Activated CD8-positive, alpha-beta T cell treated with anti-CD3 and anti-CD28 coated beads for 36 hours (primary cell): ENCODE measurements around the gene PAEP. TPM values are rescaled to one million over a fixed set of nuclear protein-coding genes. Genes with fewer than 3 reads are reported as not detected.

ENCODE experiments used
- ATAC-seq: fragments of 200-7000 bp; cut with Tn5 transposase; one replicate; pipeline ENCODE4 v1.10.0; 2021; ENCODE audit warnings: mild to moderate bottlenecking, moderate library complexity
- CTCF ChIA-PET: fragments of 350-600 bp; sonication (Branson Sonifier 250); formaldehyde crosslinking; loops from one replicate; lab custom pipeline; 2021; ENCODE audit warnings: antibody characterized with exemption; lab: Charles Lee
- POLR2A ChIA-PET: fragments of 350-600 bp; sonication (Branson Sonifier 250); formaldehyde crosslinking; loops from one replicate; lab custom pipeline; 2021; ENCODE audit warnings: antibody characterized with exemption; lab: Charles Lee
- DNase-seq: peaks from one replicate; pipeline ENCODE4 v3.0.0-alpha.2; 2020
- H3K27ac Mint-ChIP-seq: one replicate; pipeline ENCODE4 v1.8.0; 2021; ENCODE audit warnings: mild to moderate bottlenecking, mixed read lengths
- H3K27me3 Mint-ChIP-seq: one replicate; pipeline ENCODE4 v1.8.0; 2021; ENCODE audit warnings: mixed read lengths
- H3K36me3 Mint-ChIP-seq: one replicate; pipeline ENCODE4 v1.8.0; 2021; ENCODE audit warnings: low read depth, mixed read lengths
- H3K4me1 Mint-ChIP-seq: one replicate; pipeline ENCODE4 v1.8.0; 2021; ENCODE audit warnings: low read depth, mixed read lengths
- H3K4me3 Mint-ChIP-seq: one replicate; pipeline ENCODE4 v1.8.0; 2021; ENCODE audit warnings: mild to moderate bottlenecking, moderate library complexity, mixed read lengths
- H3K9me3 Mint-ChIP-seq: one replicate; pipeline ENCODE4 v1.8.0; 2021; ENCODE audit warnings: mixed read lengths
- intact Hi-C: fragments of 100-400 bp; cut with micrococcal nuclease; formaldehyde crosslinking; loops from one replicate; pipeline ENCODE4 v1.10.0; 2022
- total RNA-seq, 2 experiments: library from RNA; stranded (reverse); gene quantifications; one replicate each; pipeline ENCODE4 v1.2.3, GENCODE V29; 2021
- TF ChIP-seq, protein P1 (sequence below): fragments of 200-600 bp; IDR thresholded peaks from one replicate; pipeline ENCODE4 v1.8.0; 2022; ENCODE audit warnings: antibody characterized with exemption, mild to moderate bottlenecking

Gene PAEP
- total RNA-seq, 2 experiments from 2014 or later, result not detected

DNA sequence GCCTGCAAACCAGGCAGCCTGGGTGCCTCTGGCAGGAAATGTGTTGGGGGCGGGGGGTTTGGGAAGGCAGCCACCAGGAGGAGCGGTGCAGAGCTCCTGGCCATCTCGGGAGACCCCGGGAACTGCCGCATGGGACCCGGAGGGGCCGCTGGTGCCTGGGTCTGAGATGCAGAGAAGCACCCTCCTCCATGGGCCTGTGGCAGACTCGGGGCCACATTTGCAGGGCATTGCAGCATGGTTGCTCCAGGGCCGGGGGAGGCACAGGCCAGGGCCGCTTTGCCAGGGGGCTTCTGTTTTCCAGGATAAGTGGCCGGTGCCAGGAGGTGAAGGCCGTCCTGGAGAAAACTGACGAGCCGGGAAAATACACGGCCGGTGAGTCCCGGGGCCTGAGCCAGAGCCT, 38.6 kb upstream of the PAEP start:
- intact Hi-C loops, result no loop called here
- H3K36me3 Mint-ChIP-seq, result no peaks in the 10 kb centered on the region
- H3K4me3 Mint-ChIP-seq, result no peak overlapping the region
- H3K4me1 Mint-ChIP-seq, result no peaks in the 10 kb centered on the region
- H3K9me3 Mint-ChIP-seq, result no peaks in the 10 kb centered on the region
- H3K27ac Mint-ChIP-seq, result no peak overlapping the region
- H3K27me3 Mint-ChIP-seq, result peaks cover 9% of the 10 kb centered on the region
- ChIA-PET POLR2A (no interaction called here), CTCF (no interaction called here)
- no peak for ATAC-seq
- no peak for DNase-seq
- TF ChIP-seq, protein P1, sequence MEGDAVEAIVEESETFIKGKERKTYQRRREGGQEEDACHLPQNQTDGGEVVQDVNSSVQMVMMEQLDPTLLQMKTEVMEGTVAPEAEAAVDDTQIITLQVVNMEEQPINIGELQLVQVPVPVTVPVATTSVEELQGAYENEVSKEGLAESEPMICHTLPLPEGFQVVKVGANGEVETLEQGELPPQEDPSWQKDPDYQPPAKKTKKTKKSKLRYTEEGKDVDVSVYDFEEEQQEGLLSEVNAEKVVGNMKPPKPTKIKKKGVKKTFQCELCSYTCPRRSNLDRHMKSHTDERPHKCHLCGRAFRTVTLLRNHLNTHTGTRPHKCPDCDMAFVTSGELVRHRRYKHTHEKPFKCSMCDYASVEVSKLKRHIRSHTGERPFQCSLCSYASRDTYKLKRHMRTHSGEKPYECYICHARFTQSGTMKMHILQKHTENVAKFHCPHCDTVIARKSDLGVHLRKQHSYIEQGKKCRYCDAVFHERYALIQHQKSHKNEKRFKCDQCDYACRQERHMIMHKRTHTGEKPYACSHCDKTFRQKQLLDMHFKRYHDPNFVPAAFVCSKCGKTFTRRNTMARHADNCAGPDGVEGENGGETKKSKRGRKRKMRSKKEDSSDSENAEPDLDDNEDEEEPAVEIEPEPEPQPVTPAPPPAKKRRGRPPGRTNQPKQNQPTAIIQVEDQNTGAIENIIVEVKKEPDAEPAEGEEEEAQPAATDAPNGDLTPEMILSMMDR, result no peak

DNA sequence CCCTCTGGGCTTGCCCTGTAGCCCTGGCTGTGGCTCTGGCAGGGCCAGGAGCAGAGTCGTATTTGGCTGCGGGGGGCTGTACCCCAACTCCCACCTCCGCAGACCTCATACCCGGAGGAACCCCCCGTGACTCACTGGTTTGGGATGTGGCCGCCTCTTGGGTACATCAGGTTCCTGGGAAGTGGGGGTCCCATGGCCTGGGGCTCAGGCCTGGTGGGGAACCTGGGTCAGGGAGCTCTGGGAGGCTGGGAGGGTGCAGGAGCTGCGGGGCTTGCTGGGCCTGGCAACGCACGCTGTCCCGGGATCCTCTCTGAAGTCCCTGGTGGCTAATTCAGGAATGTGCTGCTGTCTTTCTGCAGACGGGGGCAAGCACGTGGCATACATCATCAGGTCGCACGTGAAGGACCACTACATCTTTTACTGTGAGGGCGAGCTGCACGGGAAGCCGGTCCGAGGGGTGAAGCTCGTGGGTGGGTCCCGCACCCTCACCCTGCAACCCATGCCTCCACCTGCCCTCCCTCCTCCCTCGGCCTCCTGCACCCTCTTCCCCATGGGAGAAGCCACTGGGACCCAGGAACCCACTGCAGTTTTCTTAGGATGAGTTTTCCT, 37.9 kb upstream of the PAEP start:
- TF ChIP-seq, protein P1, result no peak
- no peak for ATAC-seq
- CTCF ChIA-PET, result no interaction called here
- Mint-ChIP-seq H3K27ac (no peak overlapping the region), H3K4me1 (no peaks in the 10 kb centered on the region), H3K9me3 (no peaks in the 10 kb centered on the region), H3K36me3 (no peaks in the 10 kb centered on the region), H3K4me3 (no peak overlapping the region), H3K27me3 (peaks cover 4% of the 10 kb centered on the region)
- POLR2A ChIA-PET, result no interaction called here
- intact Hi-C loops, result no loop called here
- no peak for DNase-seq

DNA sequence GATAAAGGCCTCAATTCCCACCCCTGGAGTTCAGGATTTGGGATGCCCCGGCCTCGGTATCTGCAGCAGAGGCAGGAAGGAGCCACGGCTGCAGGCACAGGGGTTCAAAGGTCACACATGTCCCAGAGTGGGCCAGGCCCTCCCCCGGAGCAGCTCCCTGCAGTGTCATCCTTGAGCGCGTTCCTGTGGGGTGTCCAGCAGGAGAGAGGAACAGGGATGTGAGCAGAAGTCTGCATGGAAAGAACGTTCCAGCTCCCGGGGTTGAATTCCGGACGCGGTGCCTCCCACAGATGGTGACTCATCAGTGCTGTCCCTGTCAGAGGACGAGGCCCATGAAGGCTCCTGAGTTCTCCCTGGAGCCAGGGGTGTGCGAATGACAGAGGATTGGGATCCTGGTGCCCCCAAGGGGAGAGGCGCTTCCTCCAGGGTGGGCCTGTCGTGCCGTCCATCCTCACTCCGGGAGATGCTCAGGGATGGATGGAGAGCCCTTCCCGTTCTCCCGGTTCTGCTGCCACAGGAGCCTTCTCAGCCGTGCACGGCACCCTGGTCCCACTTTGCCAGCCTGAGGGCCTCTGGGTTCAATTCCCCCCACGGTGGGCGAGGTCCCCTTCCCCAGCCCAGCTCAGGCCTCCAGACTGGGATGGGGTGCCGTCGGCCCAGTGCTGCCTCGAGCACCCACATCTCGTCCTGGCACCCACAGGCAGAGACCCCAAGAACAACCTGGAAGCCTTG, 37.3 kb upstream of the PAEP start:
- ChIA-PET POLR2A (no interaction called here), CTCF (no interaction called here)
- Mint-ChIP-seq H3K27me3 (peaks cover 3% of the 10 kb centered on the region), H3K4me1 (no peaks in the 10 kb centered on the region), H3K27ac (no peak overlapping the region), H3K36me3 (no peaks in the 10 kb centered on the region), H3K4me3 (no peak overlapping the region), H3K9me3 (no peaks in the 10 kb centered on the region)
- TF ChIP-seq, protein P1, result no peak
- no peak for DNase-seq
- intact Hi-C loops, result no loop called here
- ATAC-seq, result no peak

DNA sequence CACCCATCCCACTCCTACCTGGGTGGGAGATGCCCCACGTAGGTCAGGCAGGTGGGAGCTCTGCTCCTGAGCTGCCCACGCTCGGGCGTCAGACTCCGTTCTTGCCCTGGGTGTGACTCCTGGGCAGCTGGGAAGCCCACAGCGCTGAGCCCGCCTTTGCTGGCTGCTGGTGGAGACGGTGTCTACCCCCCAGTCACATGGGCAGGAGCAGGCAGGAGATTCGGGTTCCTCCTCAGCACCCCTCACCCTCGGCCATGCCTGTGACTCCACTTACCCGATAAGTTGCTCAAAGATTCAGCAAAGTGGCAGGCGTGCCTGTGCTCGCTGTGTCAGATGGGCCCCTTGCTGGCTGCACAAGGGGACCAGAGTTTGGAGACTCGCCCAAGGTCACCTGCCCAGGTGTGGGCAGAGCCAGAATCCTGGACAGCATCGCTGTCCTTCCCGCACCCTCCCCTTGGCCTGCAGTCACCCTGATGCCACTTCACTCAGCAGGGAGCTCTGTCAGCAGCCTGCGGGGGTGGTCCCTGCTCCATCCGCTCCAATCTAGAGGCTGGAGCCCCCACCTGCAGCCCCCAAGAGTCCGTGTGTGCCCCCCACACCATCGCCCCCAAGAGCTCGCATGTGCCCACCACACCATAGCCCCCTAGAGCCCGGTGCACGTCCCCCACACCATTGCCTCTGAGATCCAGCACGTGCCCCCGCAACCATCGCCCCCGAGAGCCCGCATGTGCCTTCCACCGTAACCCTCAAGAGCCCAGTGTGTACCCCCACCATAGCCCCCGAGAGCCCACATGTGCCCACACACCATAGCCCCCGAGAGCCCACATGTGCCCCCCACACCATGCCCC, 36.1 kb upstream of the PAEP start:
- CTCF ChIA-PET, result no interaction called here
- H3K36me3 Mint-ChIP-seq, result no peaks in the 10 kb centered on the region

More for the DNA sequence above, 36.1 kb upstream of the PAEP start:
- intact Hi-C loops, result no loop called here
- ATAC-seq (no peak), DNase-seq (no peak)
- no peak overlapping the region for H3K4me3 Mint-ChIP-seq
- POLR2A ChIA-PET, result interaction anchor here (0.6 kb wide), 1 partner anchor 56 kb away, joined by 3 read pairs; no protein-coding TSS in a partner anchor
- TF ChIP-seq, protein P1, result no peak
- no peaks in the 10 kb centered on the region for H3K4me1 Mint-ChIP-seq
- peaks cover 2% of the 10 kb centered on the region for H3K27me3 Mint-ChIP-seq
- no peak overlapping the region for H3K27ac Mint-ChIP-seq
- H3K9me3 Mint-ChIP-seq, result no peaks in the 10 kb centered on the region
